Measurements from ENCODE around the gene IGFL3. TPM values are rescaled to one million over a fixed set of nuclear protein-coding genes. Genes with fewer than 3 reads are reported as not detected.

Gene IGFL3
- total and polyA plus RNA-seq, 2 experiments from 2014 or later: 2.6 to 5.5 TPM

DNA sequence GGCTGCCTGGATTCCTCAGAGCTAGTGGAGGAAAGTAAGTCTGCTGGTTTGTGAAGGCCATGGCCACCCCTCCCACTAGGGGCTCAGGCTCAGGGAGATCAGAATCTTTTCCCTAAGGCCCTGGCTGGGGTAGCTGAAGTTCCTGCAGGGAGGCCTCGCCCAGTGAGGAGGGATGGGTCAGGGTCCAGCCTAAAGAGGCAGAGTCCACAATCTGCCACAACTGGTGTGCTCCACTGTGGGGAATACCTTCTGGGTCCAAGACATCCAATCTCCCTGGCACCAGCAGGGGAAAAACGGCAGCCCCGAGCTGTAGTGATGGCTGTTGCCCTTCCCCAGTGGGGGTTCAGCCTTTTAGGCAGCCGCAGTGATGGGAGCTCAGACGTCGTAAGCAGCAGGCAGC is 23.2 kb downstream of the IGFL3 start:
- no peaks in the 10 kb centered on the region for H3K36me3 ChIP-seq (replicated peaks; ENCODE audit: insufficient read depth, low read depth)
- TF ChIP-seq EZH2 (IDR thresholded peaks at IDR 0.05; ENCODE audit: borderline replicate concordance) (no peak), EZH2phosphoT487 (IDR thresholded peaks at IDR 0.05; ENCODE audit: low read depth, severe bottlenecking, unreplicated experiment) (no peak)
- TF ChIP-seq, protein P1, sequence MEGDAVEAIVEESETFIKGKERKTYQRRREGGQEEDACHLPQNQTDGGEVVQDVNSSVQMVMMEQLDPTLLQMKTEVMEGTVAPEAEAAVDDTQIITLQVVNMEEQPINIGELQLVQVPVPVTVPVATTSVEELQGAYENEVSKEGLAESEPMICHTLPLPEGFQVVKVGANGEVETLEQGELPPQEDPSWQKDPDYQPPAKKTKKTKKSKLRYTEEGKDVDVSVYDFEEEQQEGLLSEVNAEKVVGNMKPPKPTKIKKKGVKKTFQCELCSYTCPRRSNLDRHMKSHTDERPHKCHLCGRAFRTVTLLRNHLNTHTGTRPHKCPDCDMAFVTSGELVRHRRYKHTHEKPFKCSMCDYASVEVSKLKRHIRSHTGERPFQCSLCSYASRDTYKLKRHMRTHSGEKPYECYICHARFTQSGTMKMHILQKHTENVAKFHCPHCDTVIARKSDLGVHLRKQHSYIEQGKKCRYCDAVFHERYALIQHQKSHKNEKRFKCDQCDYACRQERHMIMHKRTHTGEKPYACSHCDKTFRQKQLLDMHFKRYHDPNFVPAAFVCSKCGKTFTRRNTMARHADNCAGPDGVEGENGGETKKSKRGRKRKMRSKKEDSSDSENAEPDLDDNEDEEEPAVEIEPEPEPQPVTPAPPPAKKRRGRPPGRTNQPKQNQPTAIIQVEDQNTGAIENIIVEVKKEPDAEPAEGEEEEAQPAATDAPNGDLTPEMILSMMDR (IDR thresholded peaks at IDR 0.05; ENCODE audit: poor library complexity): no peak
- H3K9me3 ChIP-seq (ENCODE audit: low read depth): no peaks in the 10 kb centered on the region
- no peak overlapping the region for H3K4me2 ChIP-seq
- no peaks in the 10 kb centered on the region for H3K4me1 ChIP-seq (ENCODE audit: insufficient read depth)
- no peak overlapping the region for H3K4me3 ChIP-seq
- H3K9me2 ChIP-seq (replicated peaks; ENCODE audit: insufficient read depth): no peaks in the 10 kb centered on the region
- H3K27ac ChIP-seq: no peak overlapping the region
- H3K79me2 ChIP-seq: no peaks in the 10 kb centered on the region
- no peak overlapping the region for H2AFZ ChIP-seq
- no peaks in the 10 kb centered on the region for H4K20me1 ChIP-seq (ENCODE audit: insufficient read depth, poor library complexity, severe bottlenecking)
- WGBS (ENCODE audit: low lambda C conversion rate, missing lambda C conversion rate): 72% methylated on average over 6 of the region's 6 CpGs
- no peaks in the 10 kb centered on the region for H3K27me3 ChIP-seq
- DNase-seq (ENCODE audit: low spot score): no peak

DNA sequence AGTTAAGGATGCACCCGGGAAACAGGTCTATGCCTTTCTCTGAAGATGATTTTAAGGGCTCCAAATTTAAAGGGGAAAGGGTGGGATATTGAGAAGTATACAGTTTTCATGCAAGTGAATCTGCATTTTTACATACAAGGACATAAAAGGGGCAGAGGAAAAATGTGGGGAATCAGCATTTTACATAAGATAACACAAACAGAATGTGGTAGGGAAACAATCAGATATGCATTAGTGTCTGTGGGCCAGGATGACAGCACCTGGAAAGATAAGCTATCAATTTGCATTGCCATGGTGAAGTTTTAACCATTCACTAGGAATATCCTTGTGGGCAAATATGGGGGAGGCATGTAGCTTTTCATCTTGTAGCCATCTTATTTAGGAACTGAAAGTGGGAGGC is 24.1 kb downstream of the IGFL3 start:
- H4K20me1 ChIP-seq (ENCODE audit: insufficient read depth, poor library complexity, severe bottlenecking): no peaks in the 10 kb centered on the region
- H3K9me3 ChIP-seq (ENCODE audit: low read depth): no peaks in the 10 kb centered on the region
- no peak overlapping the region for H3K4me2 ChIP-seq
- no peaks in the 10 kb centered on the region for H3K36me3 ChIP-seq (replicated peaks; ENCODE audit: insufficient read depth, low read depth)
- no peak overlapping the region for H2AFZ ChIP-seq
- no peak for DNase-seq (ENCODE audit: low spot score)
- H3K27me3 ChIP-seq: no peaks in the 10 kb centered on the region
- no peaks in the 10 kb centered on the region for H3K4me1 ChIP-seq (ENCODE audit: insufficient read depth)
- H3K4me3 ChIP-seq: no peak overlapping the region
- no peak overlapping the region for H3K27ac ChIP-seq
- TF ChIP-seq EZH2 (IDR thresholded peaks at IDR 0.05; ENCODE audit: borderline replicate concordance): no peak
- TF ChIP-seq, protein P1 (IDR thresholded peaks at IDR 0.05; ENCODE audit: poor library complexity): no peak
- TF ChIP-seq EZH2phosphoT487 (IDR thresholded peaks at IDR 0.05; ENCODE audit: low read depth, severe bottlenecking, unreplicated experiment): no peak
- no peaks in the 10 kb centered on the region for H3K9me2 ChIP-seq (replicated peaks; ENCODE audit: insufficient read depth)
- H3K79me2 ChIP-seq: no peaks in the 10 kb centered on the region
- 76% methylated on average over 1 of the region's 1 CpG for WGBS (ENCODE audit: low lambda C conversion rate, missing lambda C conversion rate)

DNA sequence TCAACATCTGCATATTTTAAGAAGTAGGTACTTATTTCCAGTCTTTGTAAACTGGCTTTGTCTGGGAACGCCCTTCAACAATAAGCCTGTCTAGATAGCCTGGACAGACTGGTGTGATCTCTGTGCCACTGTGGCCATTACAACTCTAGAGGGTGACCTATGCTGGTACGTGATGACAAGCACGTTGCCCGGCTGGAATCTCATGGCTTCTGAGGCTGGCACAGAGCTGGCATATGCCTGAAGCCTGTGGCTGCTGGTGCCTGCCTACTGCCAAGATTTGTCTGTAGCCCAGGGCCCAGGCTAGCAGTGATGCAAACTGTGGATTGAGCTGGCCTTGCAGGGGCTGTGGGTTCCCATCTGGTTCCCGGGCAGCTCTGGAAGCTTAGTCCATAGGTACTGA is 34.0 kb downstream of the IGFL3 start:
- H3K27ac ChIP-seq: no peak overlapping the region
- H3K4me1 ChIP-seq (ENCODE audit: insufficient read depth): no peaks in the 10 kb centered on the region
- no peak for DNase-seq (ENCODE audit: low spot score)
- no peaks in the 10 kb centered on the region for H4K20me1 ChIP-seq (ENCODE audit: insufficient read depth, poor library complexity, severe bottlenecking)
- H3K4me2 ChIP-seq: no peak overlapping the region
- H3K27me3 ChIP-seq: no peaks in the 10 kb centered on the region
- WGBS (ENCODE audit: low lambda C conversion rate, missing lambda C conversion rate): 95% methylated on average over 5 of the region's 5 CpGs
- H2AFZ ChIP-seq: no peak overlapping the region
- H3K9me2 ChIP-seq (replicated peaks; ENCODE audit: insufficient read depth): no peaks in the 10 kb centered on the region
- H3K79me2 ChIP-seq: no peaks in the 10 kb centered on the region
- H3K4me3 ChIP-seq: no peak overlapping the region
- TF ChIP-seq EZH2phosphoT487 (IDR thresholded peaks at IDR 0.05; ENCODE audit: low read depth, severe bottlenecking, unreplicated experiment): no peak
- TF ChIP-seq EZH2 (IDR thresholded peaks at IDR 0.05; ENCODE audit: borderline replicate concordance): no peak
- H3K9me3 ChIP-seq (ENCODE audit: low read depth): no peaks in the 10 kb centered on the region
- no peaks in the 10 kb centered on the region for H3K36me3 ChIP-seq (replicated peaks; ENCODE audit: insufficient read depth, low read depth)

- H3K79me2 ChIP-seq: no peaks in the 10 kb centered on the region
- H4K20me1 ChIP-seq (ENCODE audit: insufficient read depth, poor library complexity, severe bottlenecking): no peaks in the 10 kb centered on the region
- DNase-seq (ENCODE audit: low spot score): no peak
- no peaks in the 10 kb centered on the region for H3K27me3 ChIP-seq
- H3K4me2 ChIP-seq: no peak overlapping the region
- no peak overlapping the region for H2AFZ ChIP-seq
- 100% methylated on average over 1 of the region's 1 CpG for WGBS (ENCODE audit: low lambda C conversion rate, missing lambda C conversion rate)
- no peak overlapping the region for H3K4me3 ChIP-seq
- H3K9me2 ChIP-seq (replicated peaks; ENCODE audit: insufficient read depth): no peaks in the 10 kb centered on the region
- no peaks in the 10 kb centered on the region for H3K9me3 ChIP-seq (ENCODE audit: low read depth)
- no peaks in the 10 kb centered on the region for H3K36me3 ChIP-seq (replicated peaks; ENCODE audit: insufficient read depth, low read depth)
- TF ChIP-seq EZH2phosphoT487 (IDR thresholded peaks at IDR 0.05; ENCODE audit: low read depth, severe bottlenecking, unreplicated experiment) (no peak), EZH2 (IDR thresholded peaks at IDR 0.05; ENCODE audit: borderline replicate concordance) (no peak)
- TF ChIP-seq, protein P1 (IDR thresholded peaks at IDR 0.05; ENCODE audit: poor library complexity): no peak
- no peaks in the 10 kb centered on the region for H3K4me1 ChIP-seq (ENCODE audit: insufficient read depth)
- H3K27ac ChIP-seq: no peak overlapping the region
Measured at GRCh38 chr19:46089432-46089831, 35.1 kb downstream of the IGFL3 start.

Data from hepatocyte (in vitro differentiated cells).